SK-N-SH (cell line): Measurements from ENCODE around the gene TEKT5. TPM values are rescaled to one million over a fixed set of nuclear protein-coding genes. Genes with fewer than 3 reads are reported as not detected.

ENCODE experiments used
- CTCF ChIA-PET: fragments of 300-600, 350-600 bp; formaldehyde crosslinking; extraction: SDS; loops from one replicate; lab custom pipeline; 2021; lab: Yijun Ruan, JAX
- POLR2A ChIA-PET: fragments of 350-600 bp; sonication (Branson Sonifier 250); formaldehyde crosslinking; extraction: SDS; loops from one replicate; lab custom pipeline; 2020; ENCODE audit warnings: antibody characterized with exemption, inconsistent platforms; lab: Yijun Ruan, JAX
- DNase-seq: peaks from one replicate; pipeline ENCODE4 v3.0.0; 2012
- H2AFZ ChIP-seq: fragments of 200-600 bp; sonication (generic); 2 replicates; pipeline ENCODE4 v1.8.1; 2016; ENCODE audit warnings: antibody characterized with exemption, mild to moderate bottlenecking, low read depth
- H3F3A ChIP-seq: fragments of 200-600 bp; sonication (generic); replicated peaks from 2 replicates; pipeline ENCODE3; 2016; ENCODE audit warnings: antibody characterized with exemption, mild to moderate bottlenecking; ENCODE audit not compliant: insufficient read depth
- H3K27ac ChIP-seq, 2 experiments: fragments of 200-500 bp in 1 of 2; fragments of 200-600 bp in 1 of 2; sonication (Bioruptor generic) in 1 of 2; sonication (generic), shearing (Covaris generic) in 1 of 2; 2 replicates each; pipeline versions ENCODE4 v1.5.1 to v1.6.1; 2014 to 2016; ENCODE audit warnings: low read depth in 2 of 2, inconsistent platforms in 1 of 2, low read length in 1 of 2, mild to moderate bottlenecking in 1 of 2, mixed read lengths in 1 of 2
- H3K27me3 ChIP-seq: fragments of 200-600 bp; sonication (generic), shearing (Covaris generic); 2 replicates; pipeline ENCODE4 v1.6.1; 2016; ENCODE audit warnings: mixed run types; ENCODE audit not compliant: insufficient read depth
- H3K36me3 ChIP-seq, 2 experiments: fragments of 200-500 bp in 1 of 2; fragments of 200-600 bp in 1 of 2; sonication (Bioruptor generic) in 1 of 2; sonication (generic) in 1 of 2; replicated peaks in 1 of 2; 2 replicates each; pipeline versions ENCODE3 to v1.5.1; 2014 to 2016; ENCODE audit warnings: low read length in 1 of 2, mild to moderate bottlenecking in 1 of 2; ENCODE audit not compliant: insufficient read depth in 2 of 2, control insufficient read depth in 1 of 2
- H3K4me1 ChIP-seq, 2 experiments: fragments of 200-500 bp in 1 of 2; fragments of 200-600 bp in 1 of 2; sonication (Bioruptor generic) in 1 of 2; sonication (generic), shearing (Covaris generic) in 1 of 2; 2 replicates each; pipeline versions ENCODE4 v1.5.1 to v1.6.1; 2014 to 2016; ENCODE audit warnings: low read depth in 1 of 2, low read length in 1 of 2, mixed run types in 1 of 2; ENCODE audit not compliant: insufficient read depth in 2 of 2, control insufficient read depth in 1 of 2
- H3K4me2 ChIP-seq: fragments of 200-600 bp; sonication (generic), shearing (Covaris generic); 2 replicates; pipeline ENCODE4 v1.6.1; 2017; ENCODE audit warnings: mixed run types
- H3K4me3 ChIP-seq, 2 experiments: fragments of 200-500 bp in 1 of 2; fragments of 200-600 bp in 1 of 2; sonication (Bioruptor generic) in 1 of 2; sonication (generic), shearing (Covaris generic) in 1 of 2; 2 replicates each; pipeline versions ENCODE4 v1.5.1 to v1.8.1; 2014 to 2016; ENCODE audit warnings: low read depth in 2 of 2, inconsistent platforms in 1 of 2, low read length in 1 of 2, mild to moderate bottlenecking in 1 of 2, mixed read lengths in 1 of 2, moderate library complexity in 1 of 2
- H3K79me2 ChIP-seq: fragments of 200-600 bp; sonication (generic); 2 replicates; pipeline ENCODE4 v1.8.1; 2017; ENCODE audit warnings: mild to moderate bottlenecking; ENCODE audit not compliant: insufficient read depth
- H3K9ac ChIP-seq: fragments of 200-600 bp; sonication (generic); 2 replicates; pipeline ENCODE4 v1.6.1; 2017; ENCODE audit warnings: mixed run types
- H3K9me2 ChIP-seq: fragments of 200-600 bp; sonication (generic); 2 replicates; pipeline ENCODE4 v1.6.1; 2017; ENCODE audit warnings: mixed run types
- H3K9me3 ChIP-seq: fragments of 200-600 bp; sonication (generic); 2 replicates; pipeline ENCODE4 v1.6.1; 2017; ENCODE audit warnings: mixed run types, mild to moderate bottlenecking, moderate library complexity
- H4K20me1 ChIP-seq: fragments of 200-600 bp; sonication (generic); 2 replicates; pipeline ENCODE4 v1.6.1; 2017; ENCODE audit warnings: mild to moderate bottlenecking, mixed run types; ENCODE audit not compliant: insufficient read depth
- FOXJ3 ChIP-seq: sonication (generic); formaldehyde crosslinking; IDR thresholded peaks from 2 replicates; pipeline ENCODE4 v1.5.1; 2020; ENCODE audit warnings: mild to moderate bottlenecking, missing genetic modification reagents
- IRF3 ChIP-seq: fragments of 150-350 bp; IDR thresholded peaks from 2 replicates; pipeline ENCODE4 v1.6.1; 2016; ENCODE audit warnings: mild to moderate bottlenecking, low read depth, low read length
- MXI1 ChIP-seq: IDR thresholded peaks from 2 replicates; pipeline ENCODE4 v1.6.1; 2012; ENCODE audit warnings: mild to moderate bottlenecking, low read depth, low read length, improper control_type of control experiment
- NFIC ChIP-seq: IDR thresholded peaks from 2 replicates; pipeline ENCODE4 v1.4.0; 2012; ENCODE audit warnings: borderline replicate concordance
- REST ChIP-seq: IDR thresholded peaks from 2 replicates; pipeline ENCODE4 v1.6.1; 2012; ENCODE audit warnings: mild to moderate bottlenecking, low read depth, low read length, moderate library complexity
- RXRA ChIP-seq: IDR thresholded peaks from 2 replicates; pipeline ENCODE4 v1.4.0; 2012; ENCODE audit warnings: low read depth, mild to moderate bottlenecking, borderline replicate concordance
- SIN3A ChIP-seq: IDR thresholded peaks from 2 replicates; pipeline ENCODE4 v1.6.1; 2012; ENCODE audit warnings: low read depth, mild to moderate bottlenecking, low read length, moderate library complexity, borderline replicate concordance
- YY1 ChIP-seq: IDR thresholded peaks from 2 replicates; pipeline ENCODE4 v1.4.0; 2012; ENCODE audit warnings: low read depth, mild to moderate bottlenecking
- WGBS: methylation state at CpG from one replicate; pipeline ENCODE4 v1.1.6; 2017; ENCODE audit warnings: low lambda C conversion rate; 5-methylcytosine and 5-hydroxymethylcytosine counted together
- polyA plus RNA-seq, 3 experiments: library from polyadenylated mRNA; depleted of rRNA; stranded (reverse); fragments of >200 nt; gene quantifications; 2 replicates each; pipeline ENCODE4 v1.2.3, GENCODE V29; 2012

The TEKT5 gene
- polyA plus RNA-seq, 1 of the 3 experiments (the other 2 are of a cell fraction), result not detected

GRCh38 chr16:10600782-10601443, 93.8 kb downstream of the TEKT5 start:
- CTCF ChIA-PET, result interaction anchor here (0.7 to 2.1 kb wide), 5 partner anchors 22 to 136 kb away, joined by 3 to 7 read pairs (median 3); no protein-coding TSS in a partner anchor
- no peak overlapping the region for H3K4me2 ChIP-seq

More at GRCh38 chr16:10600782-10601443, 93.8 kb downstream of the TEKT5 start:
- Histone ChIP-seq H3K9ac (no peak overlapping the region), H3K4me3 (no peak overlapping the region), H3K27me3 (no peaks in the 10 kb centered on the region; the same call in 1 of the 2 replicates), H3K36me3 (no peaks in the 10 kb centered on the region), H3K9me2 (no peaks in the 10 kb centered on the region), H3K4me1 (peaks cover 0 to 10% of the 10 kb centered on the region in 2 experiments; a peak in 1 of 4 replicates), H2AFZ (no peak overlapping the region), H4K20me1 (no peaks in the 10 kb centered on the region), H3K79me2 (no peaks in the 10 kb centered on the region), H3F3A (no peaks in the 10 kb centered on the region), H3K9me3 (no peaks in the 10 kb centered on the region), H3K27ac (no peak overlapping the region)
- TF ChIP-seq NFIC (no peak), IRF3 (no peak), YY1 (no peak), FOXJ3 (no peak), REST (no peak), MXI1 (no peak), RXRA (no peak), SIN3A (no peak)
- WGBS, result 51% methylated on average over 9 of the region's 12 CpGs
- POLR2A ChIA-PET, result no interaction called here
- no peak for DNase-seq
